GM19463 (cell line): ENCODE data around the gene CACNG7.

Experiments
- ATAC-seq: cut with Tn5 transposase; IDR thresholded peaks from one replicate; pipeline ENCODE4 v1.9.1; 2021; ENCODE audit warnings: mild to moderate bottlenecking, moderate library complexity; ENCODE audit not compliant: unreplicated experiment

CACNG7 gene

GRCh38 chr19:53980539-53981375, 71.7 kb downstream of the CACNG7 start:
- ATAC-seq = no peak

- no peak for ATAC-seq
Observed at GRCh38 chr19:53981376-53981951, 72.4 kb downstream of the CACNG7 start.

- ATAC-seq = no peak
Observed at GRCh38 chr19:53982001-53982451, 72.9 kb downstream of the CACNG7 start.

- no peak for ATAC-seq
Observed at GRCh38 chr19:53982611-53983010, 73.5 kb downstream of the CACNG7 start.

- ATAC-seq = no peak
Observed at GRCh38 chr19:53983457-53984289, 74.6 kb downstream of the CACNG7 start.

- ATAC-seq = no peak
Observed at GRCh38 chr19:53985863-53986262, 76.8 kb downstream of the CACNG7 start.

GRCh38 chr19:53988981-53989380, 79.9 kb downstream of the CACNG7 start:
- ATAC-seq = no peak

- no peak for ATAC-seq
Observed at GRCh38 chr19:53989600-53990533, 80.8 kb downstream of the CACNG7 start.

- no peak for ATAC-seq
Observed at GRCh38 chr19:53991224-53992113, 82.4 kb downstream of the CACNG7 start, which contains the start of gene CACNG6. Gene CACNG6, plus strand, starts transcription at chr19:53991637. Its CDS starts 1,241 bp downstream, at chr19:53992878.

- ATAC-seq = no peak
Observed at GRCh38 chr19:53992211-53992610, 83.1 kb downstream of the CACNG7 start.

- no peak for ATAC-seq
Observed at GRCh38 chr19:53992815-53993214, 83.7 kb downstream of the CACNG7 start.

GRCh38 chr19:53993448-53993847, 84.4 kb downstream of the CACNG7 start:
- no peak for ATAC-seq
